Fibroblast of peridontal ligament (primary cell): ENCODE data around the gene RPA1.
"Not testable (repeated sequence)": the region's sequence is repeated elsewhere in the genome, so short reads cannot be mapped to it uniquely, and the experiment has no call there.

Source experiments
- DNase-seq: peaks from one replicate; pipeline ENCODE4 v3.0.0-alpha.2; 2010; ENCODE audit errors: extremely low read depth

The RPA1 gene

GRCh38 chr17:1813088-1813487, 16.7 kb upstream of the RPA1 start:
- DNase-seq = peak; percentile 21

DNA sequence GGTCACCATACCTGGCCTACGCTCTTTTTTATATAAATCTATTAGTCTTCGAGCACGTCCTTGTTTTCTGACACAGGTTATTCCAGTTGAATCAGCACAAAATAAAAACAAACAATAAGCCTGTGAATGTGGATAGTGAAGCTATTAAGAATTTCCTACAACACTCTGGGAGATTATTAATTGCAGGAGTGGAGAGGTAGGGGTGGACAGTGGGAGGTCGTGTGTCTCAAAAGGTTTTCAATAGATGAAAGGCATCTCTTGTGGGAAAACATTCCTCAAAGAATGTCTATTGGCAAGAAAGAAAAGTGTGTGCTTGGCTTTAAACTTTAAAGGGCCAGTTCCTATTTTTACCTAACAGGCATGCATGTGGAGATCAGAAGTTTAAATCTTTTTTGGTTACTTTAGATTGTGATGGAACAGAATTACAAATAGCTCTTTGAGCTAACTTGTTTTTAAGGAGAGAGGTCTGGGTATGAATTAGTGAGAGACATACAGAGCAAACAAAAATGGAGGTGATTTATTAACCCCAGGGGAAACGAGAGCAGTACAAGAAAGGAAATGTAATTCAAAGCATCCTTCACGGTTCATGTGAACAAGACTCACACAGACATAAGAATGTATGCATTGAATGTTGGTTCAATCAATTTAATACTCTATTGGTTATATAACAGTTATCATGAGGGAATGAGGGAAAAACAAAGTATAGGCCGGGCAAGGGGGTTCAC, 9.1 kb upstream of the RPA1 start:
- DNase-seq = no peak

DNA sequence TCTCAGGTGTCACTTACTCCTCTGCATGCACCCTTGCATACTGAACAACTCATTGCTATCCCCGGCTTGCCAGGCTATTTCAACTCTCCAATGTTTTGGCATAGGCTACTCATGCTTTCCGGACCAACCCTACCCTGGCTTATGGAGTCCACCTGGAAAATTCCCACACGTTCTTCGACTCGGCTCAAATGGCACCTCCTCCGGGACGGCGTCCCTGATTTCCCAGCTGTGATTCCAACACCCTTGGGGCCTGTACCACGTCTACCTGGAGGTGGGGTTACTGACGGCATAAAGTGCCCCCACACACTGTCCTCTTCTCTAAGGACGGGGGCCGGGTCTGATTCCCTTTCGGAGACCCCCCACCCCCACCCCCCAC, 601 bp upstream of the RPA1 start:
- no peak for DNase-seq

DNA sequence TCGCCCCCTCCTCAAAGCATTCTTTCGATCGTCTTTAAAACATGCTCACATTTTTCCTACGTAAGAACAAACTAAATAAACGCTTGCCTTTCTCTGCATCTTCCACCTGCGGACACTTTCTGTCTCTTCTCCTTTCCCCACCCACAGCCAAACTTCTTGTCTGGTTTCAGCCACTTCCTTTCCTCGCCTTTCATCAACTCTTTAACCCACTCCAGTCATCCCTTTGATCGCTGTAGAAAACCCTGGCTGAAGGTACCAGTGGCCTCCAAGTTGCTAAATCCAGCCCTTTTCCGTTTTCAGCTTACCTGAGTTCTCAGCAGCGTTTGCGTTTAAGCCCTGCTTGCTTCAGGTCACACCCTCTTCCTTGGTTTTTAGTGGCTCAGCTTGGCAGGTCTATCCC, 483 bp downstream of the RPA1 start:
- no peak for DNase-seq

- no peak for DNase-seq
These were observed 4.8 kb downstream of the RPA1 start for GRCh38 chr17:1834380-1835149.

GRCh38 chr17:1839516-1839915, 9.7 kb downstream of the RPA1 start:
- DNase-seq = no peak

- no peak for DNase-seq
These were observed 14.1 kb downstream of the RPA1 start for GRCh38 chr17:1843947-1844346.

DNA sequence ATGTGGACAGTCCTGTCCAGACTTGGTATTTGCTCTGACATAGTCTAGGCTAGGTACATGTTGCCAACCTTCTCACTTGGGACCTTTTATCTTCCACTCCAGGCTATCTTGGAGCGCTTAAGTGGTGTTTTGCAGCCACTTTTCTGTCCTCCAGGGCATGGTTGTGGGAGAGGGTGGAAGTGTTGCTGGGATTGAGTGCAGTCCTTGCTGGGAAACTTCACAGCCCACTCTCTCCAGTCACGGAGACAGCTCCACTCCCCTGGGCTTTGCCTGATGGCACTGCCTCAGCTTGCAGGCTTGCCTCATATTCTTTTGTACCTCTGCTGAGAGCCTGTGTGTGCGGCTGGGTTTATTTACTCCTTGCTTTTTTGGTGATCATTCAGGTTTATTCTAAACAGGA, 17.4 kb downstream of the RPA1 start:
- no peak for DNase-seq

DNA sequence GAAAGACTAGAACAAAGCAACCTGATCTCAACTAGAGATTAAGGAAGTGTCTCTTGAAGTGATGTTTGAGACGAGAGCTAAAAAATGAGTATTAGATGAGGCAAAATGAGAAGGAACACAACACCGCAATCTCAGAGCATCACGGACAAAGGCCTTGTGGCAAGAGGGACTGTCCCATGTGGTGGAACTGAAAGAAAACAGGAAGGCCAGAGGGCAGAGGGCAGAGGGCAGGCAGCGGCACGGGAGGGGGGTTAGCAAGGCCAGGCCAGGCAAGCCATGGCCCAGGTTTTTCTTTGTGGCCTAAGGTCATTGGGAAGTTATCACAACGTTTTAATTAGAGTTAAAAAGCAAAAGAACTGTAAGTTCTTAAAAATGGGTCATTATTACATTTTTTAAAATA, 22.5 kb downstream of the RPA1 start:
- DNase-seq = no peak

DNA sequence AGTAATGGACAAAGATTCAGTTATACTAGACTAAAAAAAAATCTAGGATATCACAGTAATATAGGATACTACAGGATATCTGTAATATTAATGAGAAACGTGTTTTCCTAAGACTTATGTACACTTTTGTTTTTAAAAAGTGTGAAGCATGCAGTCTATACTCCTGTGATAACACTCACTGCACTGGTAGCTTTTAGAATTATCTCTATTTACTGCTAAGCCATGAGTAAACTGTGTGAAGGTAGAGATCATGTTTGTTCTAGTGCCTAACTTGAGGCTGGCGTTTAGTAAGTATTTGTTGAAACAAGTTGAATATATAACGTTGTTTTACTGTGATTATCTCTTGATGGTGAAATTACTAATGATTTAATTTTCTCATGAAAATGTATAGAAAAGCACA, 23.9 kb downstream of the RPA1 start:
- DNase-seq = no peak

DNA sequence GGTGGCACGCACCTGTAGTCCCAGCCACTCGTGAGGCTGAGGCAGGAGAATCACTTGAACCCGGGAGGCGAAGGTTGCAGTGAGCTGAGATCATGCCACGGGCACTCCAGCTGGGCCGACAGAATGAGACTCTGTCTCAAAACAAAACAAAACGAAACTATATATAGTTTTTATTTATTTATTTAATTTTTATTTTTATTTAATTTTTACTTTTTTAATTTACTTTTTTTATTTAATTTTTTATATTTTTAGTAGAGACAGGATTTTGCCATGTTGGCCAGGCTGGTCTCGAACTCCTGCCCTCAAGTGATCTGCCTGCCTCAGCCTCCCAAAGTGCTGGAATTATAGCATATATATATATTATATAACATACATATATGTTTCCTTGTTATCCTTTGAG, 26.7 kb downstream of the RPA1 start:
- DNase-seq = not testable (repeated sequence)

GRCh38 chr17:1860978-1861377, 31.2 kb downstream of the RPA1 start:
- DNase-seq = no peak

DNA sequence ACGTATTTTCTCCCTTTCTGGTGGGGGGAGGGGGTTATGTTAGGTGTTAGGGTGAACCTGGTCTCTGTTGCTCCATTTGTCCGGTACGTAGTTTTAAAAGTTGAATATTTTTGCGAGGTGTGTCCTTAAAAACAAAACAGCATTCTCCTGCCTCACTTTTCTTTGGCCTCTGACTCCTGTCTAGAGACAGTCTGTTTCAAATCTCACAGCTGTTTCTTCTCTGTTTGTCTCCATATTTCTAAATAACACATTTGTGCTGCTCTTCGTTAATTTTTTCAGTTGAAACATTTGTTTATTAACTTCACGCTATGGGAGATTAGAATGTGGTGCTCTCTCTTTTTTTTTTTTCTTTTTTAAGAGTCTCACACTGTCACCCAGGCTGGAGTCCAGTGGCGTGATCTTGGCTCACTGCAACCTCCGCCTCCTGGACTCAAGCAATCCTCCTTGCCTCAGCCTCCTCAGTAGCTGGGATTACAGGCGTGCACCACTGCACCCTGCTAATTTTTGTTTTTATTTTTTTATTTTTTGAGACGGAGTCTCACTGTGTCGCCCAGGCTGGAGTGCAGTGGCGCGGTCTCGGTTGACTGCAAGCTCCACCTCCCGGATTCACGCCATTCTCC, 31.7 kb downstream of the RPA1 start:
- no peak for DNase-seq

GRCh38 chr17:1865252-1866037, 35.6 kb downstream of the RPA1 start:
- DNase-seq = peak; percentile 50

- no peak for DNase-seq
These were observed 37.5 kb downstream of the RPA1 start for GRCh38 chr17:1867307-1867706.

- no peak for DNase-seq
These were observed 38.3 kb downstream of the RPA1 start for GRCh38 chr17:1868090-1868489.

- no peak for DNase-seq
These were observed 40.8 kb downstream of the RPA1 start for GRCh38 chr17:1870592-1870991.

GRCh38 chr17:1871756-1872155, 42.0 kb downstream of the RPA1 start:
- no peak for DNase-seq

GRCh38 chr17:1872254-1872653, 42.4 kb downstream of the RPA1 start:
- DNase-seq = no peak

DNA sequence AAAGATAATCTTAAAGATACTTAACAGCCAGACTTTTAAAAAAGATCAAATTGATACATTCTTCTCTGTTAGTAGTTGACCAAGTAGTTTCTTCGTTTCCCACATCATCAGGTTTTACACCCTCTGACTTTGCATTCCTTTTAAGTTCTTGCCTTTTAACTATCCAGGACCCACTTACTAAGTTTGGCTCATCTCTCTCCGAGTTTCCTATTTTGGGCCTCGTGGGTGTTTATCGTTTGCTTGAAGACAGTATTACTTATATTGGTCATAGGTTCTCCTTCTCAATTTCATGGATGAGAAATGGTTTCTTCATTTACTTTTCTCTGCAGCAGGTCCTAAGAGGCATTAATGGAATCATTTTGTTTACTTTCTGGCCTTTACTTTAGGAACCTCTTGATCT, 43.2 kb downstream of the RPA1 start:
- no peak for DNase-seq

DNA sequence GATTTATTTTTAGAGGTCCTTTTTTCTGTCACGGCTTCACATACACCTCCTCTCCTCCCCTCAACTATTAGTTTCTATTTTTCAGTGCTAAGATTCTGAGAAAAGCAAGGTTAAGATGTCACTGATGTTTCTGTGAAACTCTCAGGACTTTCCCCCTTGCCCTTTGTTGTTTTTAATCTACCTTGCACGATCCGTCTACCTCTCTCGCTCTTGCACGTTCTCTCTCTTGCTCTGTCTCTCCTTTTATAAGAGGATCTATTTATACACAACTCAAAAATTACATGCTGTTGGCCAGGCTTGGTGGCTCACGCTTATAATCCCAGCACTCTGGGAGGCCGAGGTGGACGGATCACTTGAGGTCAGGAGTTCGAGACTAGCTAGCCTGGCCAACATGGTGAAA, 43.6 kb downstream of the RPA1 start:
- DNase-seq = no peak

GRCh38 chr17:1875597-1875996, 45.8 kb downstream of the RPA1 start:
- no peak for DNase-seq
